KMS-11 (cell line): ENCODE measurements around the gene OBSCN.

ENCODE experiments used
- H2AFZ ChIP-seq: fragments of 200-600 bp; sonication (generic); 2 replicates; pipeline ENCODE4 v1.6.1; 2016; ENCODE audit warnings: antibody characterized with exemption, mixed run types, low read depth
- H3K27ac ChIP-seq: fragments of 200-600 bp; sonication (generic); 2 replicates; pipeline ENCODE4 v1.6.1; 2016; ENCODE audit warnings: mild to moderate bottlenecking, mixed run types
- H3K27me3 ChIP-seq: fragments of 200-600 bp; sonication (generic); 2 replicates; pipeline ENCODE4 v1.6.1; 2017; ENCODE audit warnings: mild to moderate bottlenecking, low read depth, mixed run types, moderate library complexity; ENCODE audit not compliant: insufficient read depth
- H3K36me3 ChIP-seq: fragments of 200-600 bp; sonication (generic); 2 replicates; pipeline ENCODE4 v1.6.1; 2017; ENCODE audit warnings: mild to moderate bottlenecking, mixed run types; ENCODE audit not compliant: insufficient read depth
- H3K4me1 ChIP-seq: fragments of 200-600 bp; sonication (generic); 2 replicates; pipeline ENCODE4 v1.6.1; 2016; ENCODE audit warnings: mild to moderate bottlenecking, low read depth, mixed run types; ENCODE audit not compliant: poor library complexity, severe bottlenecking
- H3K4me2 ChIP-seq: fragments of 200-600 bp; sonication (generic); 2 replicates; pipeline ENCODE4 v1.7.0; 2016; ENCODE audit warnings: mild to moderate bottlenecking, mixed run types
- H3K4me3 ChIP-seq: fragments of 200-600 bp; sonication (generic); IDR thresholded peaks from 2 replicates; pipeline ENCODE4 v1.6.1; 2017; ENCODE audit warnings: low read depth, low read length, mixed read lengths; ENCODE audit not compliant: insufficient read depth
- H3K79me2 ChIP-seq: fragments of 200-600 bp; sonication (generic); 2 replicates; pipeline ENCODE4 v1.6.1; 2016; ENCODE audit warnings: low read depth, mixed run types; ENCODE audit not compliant: insufficient read depth
- H3K9ac ChIP-seq: fragments of 200-600 bp; sonication (generic); 2 replicates; pipeline ENCODE4 v1.6.1; 2016; ENCODE audit warnings: mild to moderate bottlenecking, mixed run types
- H4K20me1 ChIP-seq: fragments of 200-600 bp; sonication (generic); 2 replicates; pipeline ENCODE4 v1.6.1; 2016; ENCODE audit warnings: mild to moderate bottlenecking, mixed run types; ENCODE audit not compliant: insufficient read depth
- TF ChIP-seq, protein P1 (sequence below): fragments of 200-600 bp; sonication (generic); conservative IDR thresholded peaks from 2 replicates; pipeline ENCODE4 v1.6.1; 2017; ENCODE audit warnings: low read depth, mild to moderate bottlenecking, antibody characterized with exemption, low read length, moderate library complexity, mixed read lengths

Gene OBSCN

DNA sequence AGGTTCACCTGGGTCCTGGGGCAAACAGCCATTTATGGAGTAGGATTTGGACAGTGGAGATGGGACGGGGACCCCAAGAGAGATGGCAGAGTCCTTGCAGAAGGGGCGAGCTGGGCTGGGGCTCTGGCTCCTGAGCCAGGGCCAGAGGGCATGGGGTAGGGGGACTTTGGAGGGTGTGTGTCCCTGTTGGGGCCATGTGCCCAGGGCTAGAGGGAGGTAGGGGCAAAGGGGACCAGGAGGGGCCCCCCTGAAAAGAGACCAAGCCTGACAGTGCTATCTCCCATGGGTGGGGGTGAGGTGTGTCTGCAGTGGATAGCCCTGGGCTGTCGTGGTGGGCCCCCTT lies 106.4 kb downstream of the OBSCN start:
- H3K27ac ChIP-seq, result no peak overlapping the region
- H3K4me2 ChIP-seq, result no peak overlapping the region
- no peaks in the 10 kb centered on the region for H3K36me3 ChIP-seq
- no peaks in the 10 kb centered on the region for H3K4me1 ChIP-seq
- H3K4me3 ChIP-seq, result no peak overlapping the region
- H3K79me2 ChIP-seq, result no peaks in the 10 kb centered on the region
- no peaks in the 10 kb centered on the region for H3K27me3 ChIP-seq
- no peaks in the 10 kb centered on the region for H4K20me1 ChIP-seq
- H3K9ac ChIP-seq, result no peak overlapping the region
- TF ChIP-seq, protein P1, sequence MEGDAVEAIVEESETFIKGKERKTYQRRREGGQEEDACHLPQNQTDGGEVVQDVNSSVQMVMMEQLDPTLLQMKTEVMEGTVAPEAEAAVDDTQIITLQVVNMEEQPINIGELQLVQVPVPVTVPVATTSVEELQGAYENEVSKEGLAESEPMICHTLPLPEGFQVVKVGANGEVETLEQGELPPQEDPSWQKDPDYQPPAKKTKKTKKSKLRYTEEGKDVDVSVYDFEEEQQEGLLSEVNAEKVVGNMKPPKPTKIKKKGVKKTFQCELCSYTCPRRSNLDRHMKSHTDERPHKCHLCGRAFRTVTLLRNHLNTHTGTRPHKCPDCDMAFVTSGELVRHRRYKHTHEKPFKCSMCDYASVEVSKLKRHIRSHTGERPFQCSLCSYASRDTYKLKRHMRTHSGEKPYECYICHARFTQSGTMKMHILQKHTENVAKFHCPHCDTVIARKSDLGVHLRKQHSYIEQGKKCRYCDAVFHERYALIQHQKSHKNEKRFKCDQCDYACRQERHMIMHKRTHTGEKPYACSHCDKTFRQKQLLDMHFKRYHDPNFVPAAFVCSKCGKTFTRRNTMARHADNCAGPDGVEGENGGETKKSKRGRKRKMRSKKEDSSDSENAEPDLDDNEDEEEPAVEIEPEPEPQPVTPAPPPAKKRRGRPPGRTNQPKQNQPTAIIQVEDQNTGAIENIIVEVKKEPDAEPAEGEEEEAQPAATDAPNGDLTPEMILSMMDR, result no peak
- no peak overlapping the region for H2AFZ ChIP-seq

DNA sequence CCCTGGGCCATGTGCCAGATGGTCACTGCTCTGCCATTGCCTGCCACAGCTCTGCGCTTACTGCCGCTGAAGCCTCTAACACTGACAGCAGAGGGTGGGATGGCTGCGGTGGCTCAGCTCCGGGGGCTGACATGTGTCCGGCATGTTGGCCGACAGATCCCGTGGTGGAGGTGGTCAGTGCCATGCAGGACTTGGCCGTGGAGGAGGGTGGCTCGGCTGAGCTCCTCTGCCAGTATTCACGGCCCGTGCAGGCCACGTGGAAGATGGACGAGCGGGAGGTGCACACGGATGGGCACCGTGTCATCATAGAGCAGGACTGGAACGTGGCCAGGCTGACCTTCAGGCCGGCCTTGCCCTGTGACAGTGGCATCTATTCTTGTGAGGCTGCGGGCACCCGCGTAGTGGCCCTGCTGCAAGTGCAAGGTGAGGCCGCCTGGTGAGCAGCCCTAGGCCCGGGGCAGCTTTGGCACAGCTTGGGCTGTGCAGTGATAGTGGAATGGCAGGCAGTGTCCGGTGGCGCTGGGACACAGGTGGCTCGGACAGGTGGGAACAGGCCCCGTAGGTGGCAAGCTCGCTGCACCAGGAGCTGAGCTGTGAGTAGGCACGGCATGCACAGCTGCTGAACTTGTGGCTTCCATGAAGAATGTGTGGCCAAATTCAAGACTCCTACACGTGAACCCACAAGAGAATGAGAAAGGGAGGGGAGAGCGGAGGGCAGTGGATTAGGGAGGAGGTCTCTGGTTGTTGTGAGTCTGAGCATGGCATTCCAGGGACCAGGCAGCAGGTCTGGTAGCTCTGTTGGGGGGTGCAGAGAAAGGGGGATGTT lies 107.0 kb downstream of the OBSCN start:
- Histone ChIP-seq H3K4me3 (no peak overlapping the region), H3K4me2 (no peak overlapping the region), H3K4me1 (no peaks in the 10 kb centered on the region), H3K36me3 (no peaks in the 10 kb centered on the region), H2AFZ (no peak overlapping the region), H3K27me3 (no peaks in the 10 kb centered on the region), H4K20me1 (no peaks in the 10 kb centered on the region), H3K79me2 (no peaks in the 10 kb centered on the region), H3K27ac (no peak overlapping the region), H3K9ac (no peak overlapping the region)
- TF ChIP-seq, protein P1, result no peak

DNA sequence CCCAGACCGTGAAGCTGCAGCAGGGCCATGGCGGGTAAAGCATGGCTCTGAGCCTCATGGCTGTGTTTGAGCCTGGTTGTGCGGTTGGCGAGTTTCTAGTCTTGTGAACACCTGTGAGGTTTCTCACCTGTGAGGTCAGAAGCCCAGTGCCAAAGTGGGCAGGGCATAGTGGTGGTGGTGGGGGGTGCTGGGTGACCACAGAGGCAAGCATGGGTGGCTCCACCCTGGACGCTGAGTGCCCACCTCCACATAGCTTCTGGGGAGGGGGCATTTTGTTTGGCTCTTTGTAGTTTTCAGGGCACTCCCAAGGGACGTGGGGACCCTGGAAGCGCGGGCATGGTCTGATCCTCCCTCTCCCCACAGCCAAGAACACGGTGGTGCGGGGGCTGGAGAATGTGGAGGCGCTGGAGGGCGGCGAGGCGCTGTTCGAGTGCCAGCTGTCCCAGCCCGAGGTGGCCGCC lies 107.7 kb downstream of the OBSCN start:
- TF ChIP-seq, protein P1, result no peak
- H3K9ac ChIP-seq, result no peak overlapping the region

DNA sequence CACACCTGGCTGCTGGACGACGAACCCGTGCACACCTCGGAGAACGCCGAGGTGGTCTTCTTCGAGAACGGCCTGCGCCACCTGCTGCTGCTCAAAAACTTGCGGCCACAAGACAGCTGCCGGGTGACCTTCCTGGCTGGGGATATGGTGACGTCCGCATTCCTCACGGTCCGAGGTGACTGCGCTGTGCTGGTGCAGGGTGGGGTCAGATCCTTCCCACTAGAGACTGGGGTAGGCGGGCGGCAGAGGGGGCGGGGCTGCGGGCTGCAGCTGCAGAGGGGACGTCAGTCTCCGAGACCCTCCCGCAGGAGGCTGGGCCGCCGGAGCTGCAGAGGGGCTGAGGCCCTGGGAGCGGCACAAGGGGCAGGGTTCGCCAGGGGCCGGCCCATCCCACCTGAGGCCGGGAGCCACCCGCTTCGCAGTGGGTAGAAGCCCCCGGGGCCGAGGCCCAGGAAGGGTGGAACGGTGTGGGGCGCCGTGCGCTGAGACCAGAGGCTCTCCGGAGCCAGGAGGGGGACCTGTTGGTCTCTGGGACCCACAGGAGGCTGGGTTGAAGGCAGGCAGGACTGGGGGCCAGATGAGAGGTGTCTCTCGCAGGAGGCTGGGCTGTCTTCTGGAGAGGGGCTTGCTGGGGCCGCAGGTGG lies 108.2 kb downstream of the OBSCN start:
- no peaks in the 10 kb centered on the region for H3K27me3 ChIP-seq
- TF ChIP-seq, protein P1, result no peak
- no peaks in the 10 kb centered on the region for H3K79me2 ChIP-seq
- H3K9ac ChIP-seq, result no peak overlapping the region
- no peaks in the 10 kb centered on the region for H4K20me1 ChIP-seq
- no peak overlapping the region for H3K4me3 ChIP-seq
- H3K36me3 ChIP-seq, result no peaks in the 10 kb centered on the region
- H2AFZ ChIP-seq, result no peak overlapping the region
- no peak overlapping the region for H3K4me2 ChIP-seq
- H3K27ac ChIP-seq, result no peak overlapping the region
- H3K4me1 ChIP-seq, result no peaks in the 10 kb centered on the region

More for the DNA sequence above, 107.7 kb downstream of the OBSCN start:
- H4K20me1 ChIP-seq, result no peaks in the 10 kb centered on the region
- no peaks in the 10 kb centered on the region for H3K79me2 ChIP-seq
- no peak overlapping the region for H3K27ac ChIP-seq
- H3K36me3 ChIP-seq, result no peaks in the 10 kb centered on the region
- H3K4me3 ChIP-seq, result no peak overlapping the region
- no peak overlapping the region for H2AFZ ChIP-seq
- H3K4me1 ChIP-seq, result no peaks in the 10 kb centered on the region
- H3K27me3 ChIP-seq, result no peaks in the 10 kb centered on the region
- H3K4me2 ChIP-seq, result no peak overlapping the region
